Measurements from ENCODE around the gene LHX4. TPM values are rescaled to one million over a fixed set of nuclear protein-coding genes. Genes with fewer than 3 reads are reported as not detected.

Gene LHX4
- polyA plus RNA-seq, 1 experiment: 0.06 TPM

GRCh38 chr1:180257028-180257386 lies 26.9 kb downstream of the LHX4 start:
- CTCF ChIA-PET: interaction anchor here (6.9 kb wide), 1 partner anchor 224 kb away, joined by 88 read pairs; no protein-coding TSS in a partner anchor
- TF ChIP-seq CTCF (IDR thresholded peaks at IDR 0.05; ENCODE audit: insufficient read depth, low read depth, low read length): no peak
- Histone ChIP-seq H3K36me3 (ENCODE audit: control insufficient read depth, insufficient read depth, low read length) (no peaks in the 10 kb centered on the region), H3K27me3 (ENCODE audit: control insufficient read depth, insufficient read depth, low read length) (peaks cover 7% of the 10 kb centered on the region), H3K4me3 (ENCODE audit: low read depth, low read length) (no peak overlapping the region)
- DNase-seq (ENCODE audit: low read depth): no peak
- POLR2A ChIA-PET: no interaction called here

GRCh38 chr1:180257486-180257885 lies 27.4 kb downstream of the LHX4 start:
- ChIA-PET CTCF (interaction anchor here (6.9 kb wide), 1 partner anchor 223 kb away, joined by 88 read pairs; no protein-coding TSS in a partner anchor), POLR2A (no interaction called here)
- no peak for DNase-seq (ENCODE audit: low read depth)
- H3K27me3 ChIP-seq (ENCODE audit: control insufficient read depth, insufficient read depth, low read length): peaks cover 7% of the 10 kb centered on the region
- TF ChIP-seq CTCF (IDR thresholded peaks at IDR 0.05; ENCODE audit: insufficient read depth, low read depth, low read length): no peak
- no peaks in the 10 kb centered on the region for H3K36me3 ChIP-seq (ENCODE audit: control insufficient read depth, insufficient read depth, low read length)
- no peak overlapping the region for H3K4me3 ChIP-seq (ENCODE audit: low read depth, low read length)

DNA sequence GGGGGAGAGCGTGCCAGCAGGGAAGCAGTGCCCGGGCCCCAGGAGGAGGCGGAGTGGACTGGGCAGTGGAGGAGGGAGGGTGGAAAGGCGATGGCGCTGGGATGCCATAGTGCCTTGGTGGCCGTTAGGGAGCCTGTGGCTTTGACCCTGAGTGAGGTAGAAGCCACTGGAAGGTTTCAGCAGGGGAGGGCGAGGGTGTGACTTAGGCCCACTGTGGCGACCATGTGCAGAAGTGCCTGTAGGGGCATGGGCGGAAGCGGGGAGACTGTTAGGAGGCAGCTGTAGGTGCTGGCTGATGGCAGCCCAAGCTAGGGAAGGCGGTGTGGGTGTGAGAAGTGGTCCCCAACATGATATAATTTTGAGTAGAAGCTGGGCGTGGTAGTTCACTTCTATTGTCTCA lies 28.2 kb downstream of the LHX4 start:
- Histone ChIP-seq H3K4me3 (ENCODE audit: low read depth, low read length) (no peak overlapping the region), H3K36me3 (ENCODE audit: control insufficient read depth, insufficient read depth, low read length) (no peaks in the 10 kb centered on the region), H3K27me3 (ENCODE audit: control insufficient read depth, insufficient read depth, low read length) (peaks cover 7% of the 10 kb centered on the region)
- no peak for TF ChIP-seq CTCF (IDR thresholded peaks at IDR 0.05; ENCODE audit: insufficient read depth, low read depth, low read length)
- ChIA-PET POLR2A (no interaction called here), CTCF (interaction anchor here (1.2 to 1.5 kb wide), 3 partner anchors 158 to 223 kb away, joined by 3 to 4 read pairs (median 4); no protein-coding TSS in a partner anchor)
- no peak for DNase-seq (ENCODE audit: low read depth)

- TF ChIP-seq CTCF (IDR thresholded peaks at IDR 0.05; ENCODE audit: insufficient read depth, low read depth, low read length): no peak
- Histone ChIP-seq H3K27me3 (ENCODE audit: control insufficient read depth, insufficient read depth, low read length) (peaks cover 7% of the 10 kb centered on the region), H3K36me3 (ENCODE audit: control insufficient read depth, insufficient read depth, low read length) (no peaks in the 10 kb centered on the region), H3K4me3 (ENCODE audit: low read depth, low read length) (no peak overlapping the region)
- DNase-seq (ENCODE audit: low read depth): no peak
- POLR2A ChIA-PET: no interaction called here
- CTCF ChIA-PET: interaction anchor here (1.2 to 1.5 kb wide), 3 partner anchors 157 to 223 kb away, joined by 3 to 4 read pairs (median 4); no protein-coding TSS in a partner anchor
These were observed 28.9 kb downstream of the LHX4 start for GRCh38 chr1:180258935-180259334.

DNA sequence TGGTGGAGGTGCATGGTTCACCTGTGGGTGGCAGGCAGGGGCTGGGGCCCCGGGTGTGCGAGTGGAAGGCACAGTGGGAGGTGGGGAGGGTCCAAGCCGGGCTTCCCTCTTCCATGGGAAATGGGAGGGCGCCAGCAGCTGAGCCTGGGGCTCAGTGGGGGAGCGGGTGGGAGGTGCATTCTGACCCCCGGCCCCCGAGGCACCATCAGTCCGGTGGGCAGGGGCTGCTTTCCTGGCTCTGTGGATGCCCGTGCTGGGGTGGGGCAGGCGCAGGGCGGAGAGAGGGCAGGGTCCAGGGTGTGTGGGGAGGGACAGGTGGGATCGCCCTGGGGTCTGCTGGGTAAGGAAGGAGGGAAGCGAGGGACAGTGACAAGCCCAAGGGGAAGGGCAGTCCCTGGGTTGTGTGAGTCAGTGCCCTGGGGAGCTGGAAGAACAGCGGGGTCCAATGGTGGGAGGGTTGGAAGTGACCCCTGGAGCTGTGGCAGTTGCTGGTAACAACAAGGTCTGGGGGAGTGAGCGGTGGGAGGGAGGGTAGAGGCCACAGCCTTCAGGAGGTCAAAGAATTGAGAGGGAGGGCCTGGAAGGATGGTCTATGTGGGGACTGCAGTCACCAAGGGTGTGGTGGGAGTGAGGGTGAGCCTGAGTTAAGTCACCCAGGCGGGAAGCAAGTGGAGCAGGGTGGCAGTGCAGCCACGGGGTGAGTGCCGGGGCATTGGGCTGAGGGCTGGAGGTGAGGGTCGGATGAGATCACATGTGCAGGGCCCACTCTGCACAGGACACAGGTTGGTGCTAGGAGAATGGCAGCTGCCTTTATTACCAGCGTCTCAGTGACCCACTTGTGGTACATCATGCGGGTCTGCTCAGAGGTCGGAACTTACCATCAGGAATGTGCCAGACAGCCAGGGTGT lies 29.6 kb downstream of the LHX4 start:
- ChIA-PET CTCF (interaction anchor here (0.5 to 1.5 kb wide), 4 partner anchors 65 to 218 kb away, joined by 3 to 4 read pairs (median 3); no protein-coding TSS in a partner anchor), POLR2A (no interaction called here)
- no peaks in the 10 kb centered on the region for H3K36me3 ChIP-seq (ENCODE audit: control insufficient read depth, insufficient read depth, low read length)
- no peak for TF ChIP-seq CTCF (IDR thresholded peaks at IDR 0.05; ENCODE audit: insufficient read depth, low read depth, low read length)
- H3K27me3 ChIP-seq (ENCODE audit: control insufficient read depth, insufficient read depth, low read length): peaks cover 9% of the 10 kb centered on the region
- no peak overlapping the region for H3K4me3 ChIP-seq (ENCODE audit: low read depth, low read length)
- no peak for DNase-seq (ENCODE audit: low read depth)

Data from BJ (cell line).